Vagina (tissue), 2 donors: ENCODE results near the gene PRKAA2. TPM values are rescaled to one million over a fixed set of nuclear protein-coding genes. Genes with fewer than 3 reads are reported as not detected.

Source experiments
- DNase-seq, 2 donors: peaks; one replicate each; pipeline ENCODE4 v3.0.0-alpha.2; 2017; ENCODE audit errors: extremely low spot score in 2 of 2
- H3K27ac ChIP-seq: fragments of 200-600 bp; sonication (generic); one replicate; pipeline ENCODE4 v1.5.1; 2019
- H3K27me3 ChIP-seq: fragments of 200-600 bp; sonication (generic); one replicate; pipeline ENCODE4 v1.5.1; 2019
- H3K36me3 ChIP-seq, 2 donors: fragments of 200-600 bp; sonication (generic); one replicate each; pipeline ENCODE4 v1.5.1; 2017 to 2019
- H3K4me1 ChIP-seq: fragments of 200-600 bp; sonication (generic); one replicate; pipeline ENCODE4 v1.5.1; 2019
- H3K4me3 ChIP-seq, 2 donors: fragments of 200-600 bp; sonication (generic); 1 replicate in 1 of 2; 2 replicates in 1 of 2; pipeline ENCODE4 v1.5.1; 2016 to 2019
- H3K9me3 ChIP-seq: fragments of 200-600 bp; sonication (generic); one replicate; pipeline ENCODE4 v1.5.1; 2019
- CTCF ChIP-seq, 3 experiments: fragments of 450-650 bp in 2 of 3; fragments of 200-600 bp in 1 of 3; sonication (generic) in 1 of 3; IDR thresholded peaks; one replicate each; pipeline ENCODE4 v1.5.1; 2017 to 2019; ENCODE audit warnings: antibody characterized with exemption in 3 of 3, mild to moderate bottlenecking in 2 of 3, moderate library complexity in 2 of 3
- POLR2A ChIP-seq, 2 donors: fragments of 450-650 bp; IDR thresholded peaks; one replicate each; pipeline ENCODE4 v1.6.1; 2017; ENCODE audit warnings: antibody characterized with exemption in 2 of 2, mild to moderate bottlenecking in 2 of 2, moderate library complexity in 2 of 2
- POLR2AphosphoS5 ChIP-seq, 2 donors: sonication (generic); formaldehyde crosslinking; IDR thresholded peaks; one replicate each; pipeline ENCODE4 v1.9.0; 2017; ENCODE audit warnings: antibody characterized with exemption in 2 of 2, mild to moderate bottlenecking in 2 of 2, low read depth in 1 of 2; ENCODE audit not compliant: insufficient read depth in 1 of 2
- intact Hi-C: fragments of 100-400 bp; cut with DNase I; formaldehyde crosslinking; loops from one replicate; pipeline ENCODE4 v1.15.1; 2023
- total RNA-seq: library from RNA; depleted of rRNA; stranded (reverse); fragments of >200 nt; gene quantifications from one replicate; pipeline ENCODE4 v1.2.3, GENCODE V29; 2016

The PRKAA2 gene
- total RNA-seq, 1 donor from 2014 or later, result 3.7 TPM

GRCh38 chr1:56696663-56697062 is 51.5 kb downstream of the PRKAA2 start:
- Histone ChIP-seq H3K27me3 (no peaks in the 10 kb centered on the region), H3K27ac (no peak overlapping the region), H3K9me3 (no peaks in the 10 kb centered on the region), H3K4me1 (no peaks in the 10 kb centered on the region), H3K4me3 (no peak overlapping the region), H3K36me3 (no peaks in the 10 kb centered on the region)
- no peak for TF ChIP-seq POLR2A (IDR thresholded peaks at IDR 0.05)
- TF ChIP-seq CTCF (IDR thresholded peaks at IDR 0.05), result no peak
- no peak for TF ChIP-seq POLR2AphosphoS5 (IDR thresholded peaks at IDR 0.05; ENCODE audit: insufficient read depth in 1 of 2, low read depth in 1 of 2)
- DNase-seq, result no peak
- intact Hi-C loops, result no loop called here

- Histone ChIP-seq H3K27me3 (no peaks in the 10 kb centered on the region), H3K9me3 (no peaks in the 10 kb centered on the region), H3K27ac (no peak overlapping the region), H3K36me3 (no peaks in the 10 kb centered on the region), H3K4me3 (no peak overlapping the region), H3K4me1 (no peaks in the 10 kb centered on the region)
- no peak for TF ChIP-seq POLR2AphosphoS5 (IDR thresholded peaks at IDR 0.05; ENCODE audit: insufficient read depth in 1 of 2, low read depth in 1 of 2)
- TF ChIP-seq POLR2A (IDR thresholded peaks at IDR 0.05), result no peak
- no peak for TF ChIP-seq CTCF (IDR thresholded peaks at IDR 0.05)
- intact Hi-C loops, result no loop called here
- no peak for DNase-seq
Observed at GRCh38 chr1:56703747-56704146, 58.6 kb downstream of the PRKAA2 start.

- no peak overlapping the region for H3K4me3 ChIP-seq
- no peak overlapping the region for H3K27ac ChIP-seq
- no peaks in the 10 kb centered on the region for H3K27me3 ChIP-seq
- H3K4me1 ChIP-seq, result no peaks in the 10 kb centered on the region
- intact Hi-C loops, result no loop called here
- no peaks in the 10 kb centered on the region for H3K9me3 ChIP-seq
- TF ChIP-seq CTCF (IDR thresholded peaks at IDR 0.05) (no peak), POLR2A (IDR thresholded peaks at IDR 0.05) (no peak), POLR2AphosphoS5 (IDR thresholded peaks at IDR 0.05; ENCODE audit: insufficient read depth in 1 of 2, low read depth in 1 of 2) (no peak)
- H3K36me3 ChIP-seq, result no peaks in the 10 kb centered on the region
- DNase-seq, result no peak
Observed at GRCh38 chr1:56707379-56707778, 62.3 kb downstream of the PRKAA2 start.

- no peak overlapping the region for H3K4me3 ChIP-seq
- intact Hi-C loops, result no loop called here
- no peak for TF ChIP-seq POLR2AphosphoS5 (IDR thresholded peaks at IDR 0.05; ENCODE audit: insufficient read depth in 1 of 2, low read depth in 1 of 2)
- TF ChIP-seq CTCF (IDR thresholded peaks at IDR 0.05), result peak; percentile 36 to 57 (median 36)
- DNase-seq, result no peak
- no peaks in the 10 kb centered on the region for H3K27me3 ChIP-seq
- no peaks in the 10 kb centered on the region for H3K4me1 ChIP-seq
- H3K27ac ChIP-seq, result no peak overlapping the region
- no peaks in the 10 kb centered on the region for H3K36me3 ChIP-seq
- no peaks in the 10 kb centered on the region for H3K9me3 ChIP-seq
Observed at GRCh38 chr1:56709269-56709880, 64.3 kb downstream of the PRKAA2 start.

DNA sequence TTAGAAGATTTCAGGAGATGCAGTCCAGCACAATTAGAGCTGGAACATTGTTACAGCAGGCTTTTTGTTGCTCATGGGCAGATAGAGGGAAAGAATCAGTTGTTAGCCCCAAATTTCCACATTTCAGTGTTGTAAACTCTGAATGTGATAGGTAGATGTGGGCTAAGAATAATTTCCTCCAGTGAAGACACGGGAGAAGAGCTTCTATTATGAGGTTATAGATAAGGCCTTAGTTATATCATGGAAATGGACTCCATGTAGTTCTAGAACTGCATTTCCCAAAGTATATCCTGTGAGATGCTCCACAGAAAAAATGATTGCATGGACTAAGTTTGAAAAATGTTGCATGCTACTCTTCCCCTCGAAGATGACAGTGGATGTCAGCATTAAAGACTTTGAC is 64.9 kb downstream of the PRKAA2 start:
- no peaks in the 10 kb centered on the region for H3K9me3 ChIP-seq
- H3K27me3 ChIP-seq, result no peaks in the 10 kb centered on the region
- H3K4me3 ChIP-seq, result no peak overlapping the region
- no peak for DNase-seq
- H3K27ac ChIP-seq, result no peak overlapping the region
- H3K4me1 ChIP-seq, result no peaks in the 10 kb centered on the region
- TF ChIP-seq POLR2AphosphoS5 (IDR thresholded peaks at IDR 0.05; ENCODE audit: insufficient read depth in 1 of 2, low read depth in 1 of 2), result no peak
- TF ChIP-seq POLR2A (IDR thresholded peaks at IDR 0.05), result no peak
- no peak for TF ChIP-seq CTCF (IDR thresholded peaks at IDR 0.05)
- H3K36me3 ChIP-seq, result no peaks in the 10 kb centered on the region
- intact Hi-C loops, result no loop called here
